Coronary artery (tissue), 2 donors: ENCODE data around the gene SATB1.
A peak's percentile ranks its signal among the peaks of the same experiment; 100 is the strongest.

Experiments used
- DNase-seq: peaks from one replicate; pipeline ENCODE4 v3.0.0-alpha.2; 2017; ENCODE audit warnings: low spot score
- H3K27ac ChIP-seq, 2 donors: fragments of 200-600 bp; sonication (generic); one replicate each; pipeline ENCODE4 v1.5.1; 2016 to 2019
- H3K4me3 ChIP-seq: fragments of 200-600 bp; sonication (generic); 2 replicates; pipeline ENCODE4 v1.5.1; 2016; ENCODE audit warnings: mild to moderate bottlenecking, moderate library complexity
- CTCF ChIP-seq: fragments of 200-600 bp; sonication (generic); IDR thresholded peaks from one replicate; pipeline ENCODE4 v1.5.1; 2019; ENCODE audit warnings: antibody characterized with exemption

SATB1 gene

GRCh38 chr3:18431266-18431665, 6.1 kb upstream of the SATB1 start:
- Histone ChIP-seq H3K27ac (no peak overlapping the region), H3K4me3 (no peak overlapping the region)
- no peak for TF ChIP-seq CTCF
- DNase-seq: no peak

DNA sequence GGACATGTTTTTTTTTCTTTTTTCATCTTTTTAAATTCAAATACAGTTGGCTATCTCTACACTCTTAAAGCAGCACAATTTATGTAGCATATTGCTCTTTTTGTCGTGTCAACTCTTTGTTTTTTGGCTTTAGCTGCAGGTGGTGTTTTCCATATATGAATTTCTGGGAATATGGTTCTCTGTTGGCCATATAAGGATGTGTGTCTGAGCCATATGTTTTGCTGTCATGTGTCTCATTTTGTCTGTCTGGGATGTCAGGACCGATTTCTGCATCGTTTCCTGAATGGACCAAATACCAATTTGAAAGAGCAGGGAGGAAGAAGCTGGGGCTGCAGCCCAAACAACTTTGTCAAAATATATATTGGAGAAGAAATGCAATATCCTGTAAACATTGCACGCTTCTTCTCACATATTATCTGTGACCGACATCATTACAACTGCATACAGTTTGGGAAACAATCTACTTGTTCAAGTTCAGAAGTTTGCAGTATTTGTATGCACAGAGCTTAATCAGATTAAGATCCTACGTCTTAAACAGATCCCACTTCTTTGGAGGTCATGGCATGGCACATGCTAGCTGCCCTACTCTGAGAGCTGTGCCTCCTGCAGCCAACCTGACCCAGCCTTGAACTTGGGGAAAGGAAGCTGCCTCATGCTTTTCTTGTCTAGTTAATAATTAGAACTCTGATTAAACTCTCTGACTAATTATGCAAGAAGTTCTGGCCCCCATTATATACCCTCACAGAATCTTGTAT, 4.0 kb upstream of the SATB1 start:
- Histone ChIP-seq H3K4me3 (no peak overlapping the region), H3K27ac (no peak overlapping the region)
- DNase-seq: no peak
- TF ChIP-seq CTCF: no peak

DNA sequence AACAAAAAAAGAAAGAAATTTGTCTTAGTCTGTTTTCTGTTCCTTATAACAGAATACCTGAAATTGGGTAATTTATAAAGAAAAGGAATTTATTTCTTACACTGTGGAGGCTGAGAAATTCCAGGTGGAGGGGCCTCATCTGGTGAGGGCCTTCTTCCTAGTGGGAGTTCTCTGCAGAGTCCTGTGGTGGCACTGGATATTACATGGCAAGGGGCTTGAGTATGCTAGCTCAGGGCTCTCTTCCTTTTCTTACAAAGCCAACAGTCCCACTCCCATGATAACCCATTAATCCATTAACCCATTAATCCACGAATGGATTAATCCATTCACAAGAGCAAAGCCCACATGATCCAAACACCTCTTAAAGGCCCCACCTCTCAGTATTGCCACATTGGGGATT, 2.9 kb upstream of the SATB1 start:
- Histone ChIP-seq H3K4me3 (no peak overlapping the region), H3K27ac (no peak overlapping the region)
- no peak for TF ChIP-seq CTCF
- DNase-seq: no peak

DNA sequence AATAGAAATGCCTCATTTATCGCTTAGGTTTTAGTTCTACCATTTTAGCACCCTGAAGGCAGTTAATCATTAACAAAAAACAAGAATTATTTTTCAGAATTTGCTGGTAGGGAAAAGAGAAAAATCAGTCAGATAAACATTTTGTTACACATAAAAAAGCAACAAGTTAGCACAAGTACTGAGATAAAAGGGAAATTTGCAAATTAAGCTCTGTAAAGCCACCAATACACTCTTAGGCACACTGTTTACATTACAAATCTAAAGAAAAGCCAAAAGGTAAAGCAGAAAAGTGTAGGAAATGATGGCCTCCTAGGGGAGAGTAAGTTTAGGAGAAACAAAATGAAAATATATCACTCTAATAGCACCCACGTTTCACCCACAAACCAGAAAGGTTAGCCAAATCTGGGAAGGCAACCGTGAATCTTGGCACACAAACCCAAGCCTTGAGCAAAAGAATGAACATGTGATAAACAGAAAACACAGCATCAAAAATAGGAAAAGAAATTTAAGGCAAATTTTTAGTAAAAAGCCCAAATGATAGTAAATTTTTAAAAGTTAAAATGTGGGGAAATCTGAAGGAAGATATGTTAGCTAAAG, 1.6 kb upstream of the SATB1 start:
- no peak overlapping the region for H3K4me3 ChIP-seq
- no peak for DNase-seq
- no peak overlapping the region for H3K27ac ChIP-seq
- TF ChIP-seq CTCF: no peak

DNA sequence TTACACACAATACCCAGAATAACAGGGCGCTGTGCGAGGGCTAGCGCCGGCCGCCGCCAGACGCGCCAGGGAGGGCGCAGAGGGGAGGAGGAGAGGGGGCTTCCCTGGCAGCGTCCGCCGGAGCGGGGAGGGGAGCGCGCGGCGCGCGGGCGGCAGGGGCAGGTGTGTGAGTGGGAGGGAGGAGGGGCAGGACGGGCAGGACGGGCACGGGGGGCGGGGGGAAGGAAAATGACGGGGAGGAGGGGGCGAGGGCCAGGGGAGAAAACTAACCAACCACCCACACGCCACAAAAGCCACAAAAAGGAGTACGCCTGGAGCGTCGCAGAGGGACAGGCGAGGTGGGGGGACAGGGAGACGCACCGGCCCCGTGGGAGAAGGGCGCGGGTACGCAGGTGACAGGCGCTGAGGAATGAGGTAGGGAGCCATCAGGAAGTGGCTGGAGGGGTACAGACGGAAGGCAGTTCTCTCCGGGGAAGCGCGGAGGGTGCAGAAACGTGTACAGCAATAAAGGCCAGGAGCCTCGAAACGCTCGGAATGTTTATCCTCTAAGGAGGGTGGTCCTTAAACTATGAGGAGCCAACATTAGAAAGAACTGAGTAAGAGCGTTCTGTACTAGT, 610 bp upstream of the SATB1 start:
- TF ChIP-seq CTCF: no peak
- peak; percentile 72 for DNase-seq

GRCh38 chr3:18424213-18424728, 868 bp downstream of the SATB1 start:
- no peak for TF ChIP-seq CTCF
- Histone ChIP-seq H3K27ac (peak overlapping the region; percentile 90 to 94), H3K4me3 (peak overlapping the region; percentile 96)
- DNase-seq: peak; percentile 73

More for the DNA sequence above, 610 bp upstream of the SATB1 start:
- Histone ChIP-seq H3K4me3 (peak overlapping the region; percentile 96), H3K27ac (peak overlapping the region; percentile 90 to 94)
